Peyer's patch (tissue), 4 donors: ENCODE data around the gene SGPP1. TPM values are rescaled to one million over a fixed set of nuclear protein-coding genes. Genes with fewer than 3 reads are reported as not detected.

Experiments
- DNase-seq, 3 donors: peaks; one replicate each; pipeline ENCODE4 v3.0.0-alpha.2; 2017 to 2019
- H3K27ac ChIP-seq, 4 donors: fragments of 200-600 bp; sonication (generic); one replicate each; pipeline ENCODE4 v1.5.1; 2016 to 2019
- H3K27me3 ChIP-seq, 2 donors: fragments of 200-600 bp; sonication (generic); one replicate each; pipeline ENCODE4 v1.5.1; 2019
- H3K36me3 ChIP-seq, 3 donors: fragments of 200-600 bp; sonication (generic); one replicate each; pipeline ENCODE4 v1.5.1; 2016 to 2019
- H3K4me1 ChIP-seq, 4 donors: fragments of 200-600 bp; sonication (generic); one replicate each; pipeline ENCODE4 v1.5.1; 2016 to 2019
- H3K4me3 ChIP-seq, 4 donors: fragments of 200-600 bp; sonication (generic); 1 replicate in 3 of 4; 2 replicates in 1 of 4; pipeline ENCODE4 v1.5.1; 2016 to 2019; ENCODE audit warnings: mild to moderate bottlenecking in 1 of 4
- H3K9me3 ChIP-seq, 4 donors: fragments of 200-600 bp; sonication (generic); one replicate each; pipeline ENCODE4 v1.5.1; 2016 to 2019; ENCODE audit warnings: mild to moderate bottlenecking in 1 of 4
- POLR2A ChIP-seq, 2 donors: fragments of 450-650 bp; IDR thresholded peaks; one replicate each; pipeline ENCODE4 v1.5.1; 2017; ENCODE audit warnings: antibody characterized with exemption in 2 of 2, mild to moderate bottlenecking in 2 of 2, moderate library complexity in 2 of 2
- total RNA-seq, 4 donors: library from RNA; depleted of rRNA; stranded (reverse); fragments of >200 nt; gene quantifications; one replicate each; pipeline ENCODE4 v1.1.0, GENCODE V29; 2016
- TF ChIP-seq, protein P1 (sequence below), 6 experiments: fragments of 450-650 bp in 4 of 6; fragments of 200-600 bp in 2 of 6; sonication (generic) in 1 of 6; IDR thresholded peaks; one replicate each; pipeline ENCODE4 v1.5.1; 2017 to 2019; ENCODE audit warnings: antibody characterized with exemption in 6 of 6, mild to moderate bottlenecking in 3 of 6, moderate library complexity in 1 of 6

The SGPP1 gene
- total RNA-seq, 4 donors from 2014 or later = 10.9 to 21.5 (median 16.4) TPM

DNA sequence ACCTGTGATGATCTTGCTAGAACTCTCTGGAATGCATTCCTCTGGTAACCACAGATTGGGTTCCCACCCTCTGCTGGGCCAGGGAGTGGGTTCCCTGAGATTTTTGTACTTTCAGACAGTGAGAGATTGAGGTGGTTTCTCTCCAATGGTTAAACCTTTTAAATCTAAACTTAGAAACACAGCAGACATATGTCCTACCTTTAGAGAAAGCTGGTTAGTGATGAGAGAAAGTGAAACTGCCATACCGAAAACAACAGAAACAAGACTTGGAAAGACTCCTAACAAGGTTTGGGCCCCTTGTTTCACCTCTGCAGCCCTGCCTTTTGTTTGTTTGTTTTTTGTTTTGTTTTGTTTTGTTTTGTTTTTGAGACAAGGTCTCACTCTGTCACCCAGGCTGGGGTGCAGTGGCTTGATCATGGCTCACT is 9.7 kb upstream of the SGPP1 start:
- Histone ChIP-seq H3K4me3 (no peak overlapping the region), H3K9me3 (no peaks in the 10 kb centered on the region), H3K27me3 (no peaks in the 10 kb centered on the region), H3K27ac (peak overlapping the region in 2 of 4 donors; percentile 26 to 62), H3K4me1 (peaks cover 0 to 8% (median 0%) of the 10 kb centered on the region in 4 donors), H3K36me3 (no peaks in the 10 kb centered on the region)
- no peak for DNase-seq
- no peak for TF ChIP-seq POLR2A (IDR thresholded peaks at IDR 0.05)
- TF ChIP-seq, protein P1, sequence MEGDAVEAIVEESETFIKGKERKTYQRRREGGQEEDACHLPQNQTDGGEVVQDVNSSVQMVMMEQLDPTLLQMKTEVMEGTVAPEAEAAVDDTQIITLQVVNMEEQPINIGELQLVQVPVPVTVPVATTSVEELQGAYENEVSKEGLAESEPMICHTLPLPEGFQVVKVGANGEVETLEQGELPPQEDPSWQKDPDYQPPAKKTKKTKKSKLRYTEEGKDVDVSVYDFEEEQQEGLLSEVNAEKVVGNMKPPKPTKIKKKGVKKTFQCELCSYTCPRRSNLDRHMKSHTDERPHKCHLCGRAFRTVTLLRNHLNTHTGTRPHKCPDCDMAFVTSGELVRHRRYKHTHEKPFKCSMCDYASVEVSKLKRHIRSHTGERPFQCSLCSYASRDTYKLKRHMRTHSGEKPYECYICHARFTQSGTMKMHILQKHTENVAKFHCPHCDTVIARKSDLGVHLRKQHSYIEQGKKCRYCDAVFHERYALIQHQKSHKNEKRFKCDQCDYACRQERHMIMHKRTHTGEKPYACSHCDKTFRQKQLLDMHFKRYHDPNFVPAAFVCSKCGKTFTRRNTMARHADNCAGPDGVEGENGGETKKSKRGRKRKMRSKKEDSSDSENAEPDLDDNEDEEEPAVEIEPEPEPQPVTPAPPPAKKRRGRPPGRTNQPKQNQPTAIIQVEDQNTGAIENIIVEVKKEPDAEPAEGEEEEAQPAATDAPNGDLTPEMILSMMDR (IDR thresholded peaks at IDR 0.05) = no peak

DNA sequence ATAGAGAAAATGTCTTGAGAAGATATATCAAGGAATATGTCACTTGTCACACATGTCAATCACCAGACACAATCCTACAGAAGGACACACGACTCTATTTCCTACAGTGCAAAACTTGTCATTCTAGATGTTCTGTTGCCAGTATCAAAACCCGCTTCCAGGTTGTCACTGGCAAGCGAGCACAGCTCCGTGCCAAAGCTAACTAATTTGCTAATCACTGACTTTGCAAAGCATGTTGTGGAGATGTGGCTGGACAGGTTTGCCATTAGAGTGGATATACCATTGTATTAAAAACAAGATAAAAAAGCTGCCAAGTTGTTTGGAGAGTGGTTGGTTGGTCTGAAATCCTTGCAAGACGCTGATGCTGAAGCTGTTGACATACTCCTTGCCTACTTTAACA is 7.9 kb upstream of the SGPP1 start:
- H3K36me3 ChIP-seq = no peaks in the 10 kb centered on the region
- TF ChIP-seq, protein P1 (IDR thresholded peaks at IDR 0.05) = no peak
- TF ChIP-seq POLR2A (IDR thresholded peaks at IDR 0.05) = no peak
- no peak overlapping the region for H3K27ac ChIP-seq
- peaks cover 0 to 8% (median 0%) of the 10 kb centered on the region in 4 donors for H3K4me1 ChIP-seq
- no peaks in the 10 kb centered on the region for H3K27me3 ChIP-seq
- no peaks in the 10 kb centered on the region for H3K9me3 ChIP-seq
- DNase-seq = no peak
- H3K4me3 ChIP-seq = no peak overlapping the region

DNA sequence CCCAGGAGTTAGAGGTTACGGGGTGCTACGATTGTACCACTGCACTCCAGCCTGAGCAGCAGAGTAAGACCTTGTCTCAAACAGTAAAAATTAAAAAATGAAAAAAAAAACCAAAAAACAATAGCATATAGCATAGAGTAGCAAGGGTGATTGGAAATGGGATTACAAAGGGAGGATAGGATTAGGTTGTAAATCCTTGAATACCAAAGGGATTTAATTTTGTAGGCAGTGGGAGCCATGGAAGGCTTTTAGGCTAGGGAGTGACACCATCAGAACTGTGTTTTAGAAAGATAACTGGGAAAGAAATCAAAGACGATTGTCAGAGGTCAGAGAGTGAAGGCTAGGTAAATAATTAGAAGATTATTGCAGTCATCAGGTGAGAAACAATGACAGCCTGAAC is 2.8 kb upstream of the SGPP1 start:
- peaks cover 0 to 14% (median 0%) of the 10 kb centered on the region in 4 donors for H3K4me1 ChIP-seq
- no peak for TF ChIP-seq POLR2A (IDR thresholded peaks at IDR 0.05)
- TF ChIP-seq, protein P1 (IDR thresholded peaks at IDR 0.05) = no peak
- H3K36me3 ChIP-seq = no peaks in the 10 kb centered on the region
- H3K9me3 ChIP-seq = no peaks in the 10 kb centered on the region
- H3K27ac ChIP-seq = no peak overlapping the region
- H3K27me3 ChIP-seq = no peaks in the 10 kb centered on the region
- H3K4me3 ChIP-seq = no peak overlapping the region
- DNase-seq = no peak

DNA sequence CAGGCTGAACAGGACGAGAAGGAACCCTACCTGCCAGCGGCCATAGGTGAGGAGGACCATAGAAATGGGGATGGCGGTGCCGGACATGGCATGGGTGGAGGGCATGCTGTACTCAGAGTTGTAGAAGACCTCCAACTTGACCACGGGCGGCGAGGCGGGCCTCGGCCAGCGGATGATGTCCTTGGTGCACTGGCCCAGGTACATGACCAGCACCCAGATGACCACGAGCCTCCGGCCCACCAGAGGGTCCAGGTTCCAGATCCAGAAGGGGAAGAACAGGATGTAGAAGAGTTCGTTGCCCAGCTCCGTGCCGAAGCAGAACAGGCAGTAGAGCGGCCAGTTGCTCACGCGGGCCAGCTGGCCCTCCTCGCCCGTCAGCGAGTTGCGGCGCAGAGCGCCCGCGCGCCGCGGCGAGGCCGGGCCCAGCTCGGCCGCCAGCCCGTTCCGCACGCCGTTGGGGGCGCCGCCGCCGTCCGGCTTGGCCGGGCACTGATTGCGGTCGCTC is 582 bp downstream of the SGPP1 start:
- Histone ChIP-seq H3K4me3 (peak overlapping the region; percentile 86 to 100 (median 97)), H3K9me3 (no peaks in the 10 kb centered on the region), H3K27me3 (no peaks in the 10 kb centered on the region), H3K27ac (peak overlapping the region; percentile 93 to 98 (median 96)), H3K36me3 (no peaks in the 10 kb centered on the region), H3K4me1 (peaks cover 0 to 29% (median 0%) of the 10 kb centered on the region in 4 donors)
- peak; percentile 31 to 67 (median 64) for DNase-seq
- TF ChIP-seq, protein P1 (IDR thresholded peaks at IDR 0.05) = no peak
- TF ChIP-seq POLR2A (IDR thresholded peaks at IDR 0.05) = no peak

DNA sequence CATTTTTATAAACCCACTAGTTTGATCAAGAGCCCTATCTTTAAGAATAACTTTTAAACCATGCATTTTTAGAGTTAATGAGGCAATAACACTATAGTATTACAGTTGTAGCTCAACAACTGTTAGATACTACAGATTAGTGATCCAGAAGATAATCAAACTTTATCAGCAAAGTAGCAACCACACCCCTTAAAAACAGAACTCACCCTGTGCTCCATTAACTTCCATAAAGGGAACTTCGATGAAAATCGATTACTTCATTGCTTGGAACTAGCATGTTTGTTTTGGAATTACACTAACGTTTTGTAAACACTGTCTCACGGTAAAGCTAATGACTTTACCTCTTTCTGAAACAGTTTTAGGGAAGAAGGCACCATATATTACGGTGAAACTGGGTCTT is 1.4 kb downstream of the SGPP1 start:
- H3K27me3 ChIP-seq = no peaks in the 10 kb centered on the region
- H3K27ac ChIP-seq = peak overlapping the region; percentile 93 to 98 (median 96)
- peaks cover 0 to 29% (median 0%) of the 10 kb centered on the region in 4 donors for H3K4me1 ChIP-seq
- H3K9me3 ChIP-seq = no peaks in the 10 kb centered on the region
- peak overlapping the region; percentile 86 to 100 (median 97) for H3K4me3 ChIP-seq
- TF ChIP-seq, protein P1 (IDR thresholded peaks at IDR 0.05) = no peak
- no peak for TF ChIP-seq POLR2A (IDR thresholded peaks at IDR 0.05)
- DNase-seq = no peak
- no peaks in the 10 kb centered on the region for H3K36me3 ChIP-seq
